OCI-M2 (cell line): Measurements from ENCODE around the gene PGK2.
A peak's percentile ranks its signal among the peaks of the same experiment; 100 is the strongest.

Source experiments
- DNase-seq: peaks from one replicate; lab custom pipeline; 2025; ENCODE audit not compliant: unreplicated experiment; lab: John Stamatoyannopoulos, UW

Gene PGK2

DNA sequence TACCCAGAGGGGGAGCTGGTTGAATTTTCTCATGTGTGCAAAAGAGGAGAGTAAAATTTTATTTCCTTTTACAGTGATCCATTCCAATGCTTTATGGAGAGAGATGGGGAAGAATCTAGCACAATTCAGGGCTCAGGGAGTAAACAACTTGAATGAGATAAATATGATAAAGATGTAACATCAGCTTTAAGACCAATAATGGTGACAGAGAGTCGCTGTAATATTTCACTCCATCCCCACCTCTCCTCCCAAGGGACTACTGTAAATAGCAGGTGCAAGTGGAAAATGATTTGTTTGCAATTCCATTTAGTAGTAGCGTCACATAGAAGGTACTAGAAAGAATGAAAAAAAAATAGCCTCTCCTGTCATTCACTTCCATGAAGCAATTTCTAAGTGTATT is 47.7 kb downstream of the PGK2 start:
- DNase-seq: no peak

DNA sequence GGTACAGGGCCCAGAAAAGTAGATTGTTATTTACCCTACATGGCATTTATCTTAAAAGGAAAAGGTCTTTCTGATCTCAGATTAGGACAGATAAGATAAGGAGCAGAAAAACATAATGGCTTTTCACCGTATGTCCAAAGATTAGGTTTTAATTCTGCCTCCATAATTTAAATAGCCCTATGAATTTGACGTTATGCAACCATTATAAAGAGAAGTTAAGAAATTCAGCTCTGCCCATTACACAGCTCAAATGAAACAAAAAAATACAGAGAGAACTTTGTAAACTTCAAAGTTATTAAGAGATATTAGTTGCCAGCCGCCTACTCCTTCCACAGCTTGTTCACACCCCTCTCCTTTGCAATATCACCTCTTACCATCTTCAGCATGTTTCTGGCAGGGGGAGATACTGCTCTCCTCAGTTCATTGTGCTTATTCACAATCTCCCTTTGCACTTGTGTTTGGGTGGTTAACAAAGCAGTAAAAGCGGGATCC is 51.0 kb downstream of the PGK2 start:
- peak; percentile 33 for DNase-seq
